T-helper 1 cell treated with Interleukin-12 subunit alpha and Interleukin-12 subunit beta and Interleukin-4 antibody, amounts not matched to agents 30 ng/mL and 1 ng/mL, for 36 hours (primary cell): ENCODE results near the gene CLPX. TPM values are rescaled to one million over a fixed set of nuclear protein-coding genes. Genes with fewer than 3 reads are reported as not detected.
"Not testable (repeated sequence)": the region's sequence is repeated elsewhere in the genome, so short reads cannot be mapped to it uniquely, and the experiment has no call there.

ENCODE experiments used
- intact Hi-C: fragments of 100-400 bp; cut with micrococcal nuclease; formaldehyde crosslinking; loops from one replicate; pipeline ENCODE4 v1.15.1; 2024
- total RNA-seq: library from RNA; stranded (reverse); gene quantifications from 2 replicates; pipeline ENCODE4 v1.2.3, GENCODE V29; 2022

The CLPX gene
- 45.0 and 49.6 TPM in 2 replicates for total RNA-seq

DNA sequence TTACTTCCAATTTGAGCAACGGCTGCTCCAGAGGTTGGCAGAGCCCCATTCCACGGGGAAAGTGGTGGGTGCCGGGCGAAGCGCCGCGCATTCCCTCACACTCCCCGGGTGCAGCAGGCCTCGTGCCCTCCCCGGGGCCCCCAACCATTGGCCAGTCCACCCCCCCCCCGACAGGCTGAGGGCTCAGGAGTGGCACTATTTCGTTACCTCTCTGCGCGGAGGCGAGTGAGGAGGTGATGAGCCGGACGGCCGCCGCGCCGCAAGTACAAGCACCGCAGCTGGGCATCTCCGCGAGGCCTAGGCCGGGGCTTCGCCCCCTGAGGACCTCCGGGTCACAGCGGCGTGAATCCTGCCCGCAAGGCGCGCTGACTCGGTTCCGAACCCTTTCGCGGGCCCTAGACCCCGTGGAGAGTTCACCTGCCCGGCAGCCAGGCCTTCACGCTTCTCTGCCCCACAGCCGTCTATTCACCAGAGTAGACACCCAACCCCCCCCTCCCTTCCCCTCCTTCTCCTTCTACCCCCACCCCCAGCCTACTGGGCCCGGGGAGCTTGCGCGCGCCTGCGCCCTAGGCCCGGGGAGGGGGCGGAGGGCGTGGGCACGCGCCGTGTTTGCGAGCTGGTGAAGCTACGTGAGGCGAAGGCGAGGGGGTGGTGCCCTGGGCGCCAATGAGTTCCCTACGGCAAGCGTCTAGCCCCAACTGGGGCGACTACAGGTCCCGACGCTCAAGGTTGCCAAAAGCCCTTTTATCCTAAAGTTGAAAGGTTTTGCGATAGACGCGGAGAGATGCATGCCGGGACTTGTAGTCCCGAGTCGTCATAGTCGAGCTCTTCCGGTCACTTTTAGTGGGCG, at the start of gene CLPX:
Gene CLPX, minus strand, starts transcription at position 475 of the 850 bp plus-strand sequence. Its CDS starts 189 bp downstream, at position 286.
- intact Hi-C loops: loop anchor here (1.0 to 10.0 kb wide), 12 partner anchors 52 to 1090 kb away; partner anchors contain the start of genes MTFMT, PARP16, PCLAF and PDCD7

- intact Hi-C loops: no loop called here
These were observed 48.6 kb upstream of the CLPX start for GRCh38 chr15:65233696-65234095.

- intact Hi-C loops: no loop called here
These were observed 47.4 kb upstream of the CLPX start for GRCh38 chr15:65232520-65232919.

- intact Hi-C loops: no loop called here
These were observed 46.2 kb upstream of the CLPX start for GRCh38 chr15:65231306-65231705.

DNA sequence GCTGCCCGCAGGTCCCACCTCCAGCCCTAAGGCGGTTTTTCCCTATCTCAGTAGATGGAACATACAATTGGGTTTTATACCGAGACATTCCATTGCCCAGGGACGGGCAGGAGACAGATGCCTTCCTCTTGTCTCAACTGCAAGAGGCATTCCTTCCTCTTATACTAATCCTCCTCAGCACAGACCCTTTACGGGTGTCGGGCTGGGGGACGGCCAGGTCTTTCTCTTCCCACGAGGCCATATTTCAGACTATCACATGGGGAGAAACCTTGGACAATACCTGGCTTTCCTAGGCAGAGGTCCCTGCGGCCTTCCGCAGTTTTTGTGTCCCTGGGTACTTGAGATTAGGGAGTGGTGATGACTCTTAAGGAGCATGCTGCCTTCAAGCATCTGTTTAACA, 41.8 kb upstream of the CLPX start:
- intact Hi-C loops: not testable (repeated sequence)

GRCh38 chr15:65226221-65226620, 41.1 kb upstream of the CLPX start:
- intact Hi-C loops: no loop called here

- intact Hi-C loops: no loop called here
These were observed 38.9 kb upstream of the CLPX start for GRCh38 chr15:65223996-65224395.

- intact Hi-C loops: no loop called here
These were observed 37.7 kb upstream of the CLPX start for GRCh38 chr15:65222891-65223290.

DNA sequence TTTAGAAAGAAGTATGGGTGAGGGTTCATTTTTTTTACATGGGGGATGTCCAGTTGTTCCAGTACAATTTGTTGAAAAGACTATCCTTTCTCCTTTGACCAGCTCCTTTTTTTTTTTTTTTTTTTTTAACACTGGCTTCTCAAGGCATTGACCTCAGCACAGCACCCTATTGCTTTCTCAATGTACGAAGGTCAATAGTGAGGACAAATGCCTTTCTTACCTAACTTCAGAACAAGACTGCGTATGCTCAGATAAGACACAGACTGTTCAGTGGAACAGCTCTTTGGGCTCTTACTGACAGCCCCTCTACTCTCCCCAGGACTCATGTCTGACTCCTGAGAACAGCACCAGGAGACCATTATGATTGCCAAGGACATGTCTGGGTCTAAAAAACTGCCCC, 36.6 kb upstream of the CLPX start:
- intact Hi-C loops: no loop called here

DNA sequence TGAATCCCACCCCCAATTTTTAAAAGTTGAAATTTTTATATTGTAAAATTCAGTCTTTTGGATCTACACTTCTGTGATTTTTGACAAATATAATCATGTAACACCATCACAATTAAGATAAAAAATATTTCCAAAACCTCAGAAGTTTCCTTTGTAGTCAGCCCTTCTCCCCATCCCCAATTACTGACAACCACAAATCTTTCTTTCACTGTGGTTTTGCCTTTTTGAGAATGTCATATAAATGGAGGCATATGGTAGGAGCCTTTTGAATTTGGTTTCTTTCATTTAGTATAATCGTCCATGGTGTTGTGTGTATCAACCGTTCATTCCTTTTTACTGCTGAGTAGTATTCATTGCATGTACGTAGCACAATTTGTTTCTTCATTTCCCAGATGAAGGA, 34.0 kb upstream of the CLPX start:
- intact Hi-C loops: no loop called here

GRCh38 chr15:65217526-65218482, 32.7 kb upstream of the CLPX start:
- intact Hi-C loops: no loop called here

GRCh38 chr15:65215496-65215895, 30.4 kb upstream of the CLPX start:
- intact Hi-C loops: no loop called here

DNA sequence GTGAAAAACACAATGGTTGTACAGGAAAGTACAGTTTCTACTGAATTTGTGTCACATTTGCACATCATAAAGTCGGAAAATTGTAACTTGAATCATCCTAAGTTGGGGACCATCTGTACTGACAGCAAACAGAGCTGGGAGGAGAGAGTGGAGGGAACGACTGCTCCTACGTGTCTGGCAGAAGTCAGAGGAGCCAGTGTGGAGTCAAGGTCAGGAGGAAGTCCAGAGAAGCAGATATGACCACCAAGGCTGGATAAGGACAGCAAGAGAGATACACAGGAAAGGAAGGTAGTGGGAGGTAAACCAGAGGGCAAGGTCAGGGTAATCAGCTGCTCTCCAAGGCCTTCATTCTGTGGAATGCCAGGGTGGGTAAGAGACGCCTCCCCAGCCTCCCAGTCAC, 28.9 kb upstream of the CLPX start:
- intact Hi-C loops: no loop called here

DNA sequence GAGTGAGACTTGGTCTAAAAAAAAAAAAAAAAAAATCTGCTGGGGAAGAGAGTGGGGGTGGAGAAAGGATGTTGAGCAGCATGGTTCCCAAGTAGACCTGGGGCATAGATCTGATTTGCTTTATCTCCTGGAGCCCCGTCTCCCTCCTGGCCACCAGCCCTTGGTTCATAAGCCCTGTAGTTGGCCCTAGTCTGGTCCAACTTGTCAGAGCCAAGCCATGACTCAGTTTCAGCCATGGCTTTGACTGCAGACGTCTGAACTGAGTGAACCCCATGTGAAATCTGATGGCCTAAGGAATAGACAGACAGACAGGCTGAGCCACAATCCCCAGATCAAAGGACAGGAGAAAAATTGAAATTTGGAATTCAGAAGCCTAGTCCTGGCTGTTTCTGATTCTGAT, 28.1 kb upstream of the CLPX start:
- intact Hi-C loops: no loop called here

DNA sequence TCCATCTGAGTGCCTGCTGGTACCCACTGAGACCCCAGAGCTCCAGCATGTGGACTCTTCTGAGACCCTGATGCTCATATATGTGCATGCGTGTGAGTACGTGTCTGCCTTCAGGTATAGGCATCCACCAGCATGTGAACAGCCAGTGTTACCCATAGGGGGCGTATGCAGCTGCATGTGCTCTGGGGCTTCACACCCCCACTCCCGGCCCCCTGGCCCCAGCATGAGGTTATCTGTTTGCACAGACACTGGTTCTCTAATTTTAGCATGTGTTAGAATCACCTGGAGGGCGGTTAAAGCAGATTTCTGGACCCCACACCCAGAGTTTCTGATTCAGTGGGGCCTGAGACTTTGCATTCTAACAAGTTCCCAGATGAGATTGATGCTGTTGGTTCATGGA, 27.0 kb upstream of the CLPX start:
- intact Hi-C loops: no loop called here

DNA sequence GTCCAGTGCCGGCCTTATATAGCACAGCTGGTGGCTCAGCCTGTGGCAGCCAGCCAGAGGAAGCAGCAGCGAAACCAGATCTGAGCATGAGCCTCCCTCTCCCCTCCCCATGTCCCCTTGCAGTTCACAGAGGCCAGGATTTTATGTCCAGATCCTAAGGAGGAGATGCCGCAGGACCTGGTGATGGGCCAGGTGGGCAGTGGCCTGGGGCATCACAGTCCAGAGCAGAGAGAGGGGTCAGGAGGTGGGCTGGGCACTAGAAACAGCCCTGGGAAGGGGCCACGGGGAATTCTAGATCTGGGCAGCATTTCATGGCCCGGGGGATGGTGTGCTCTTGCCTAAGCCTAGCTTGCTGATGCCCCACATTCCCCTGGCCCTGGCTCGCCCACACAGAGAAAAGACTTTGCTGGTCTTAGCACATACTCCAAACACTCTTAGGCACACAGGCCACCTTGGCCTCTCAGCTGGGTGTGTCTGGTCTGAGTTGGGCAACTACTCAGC, 26.4 kb upstream of the CLPX start:
- intact Hi-C loops: no loop called here

DNA sequence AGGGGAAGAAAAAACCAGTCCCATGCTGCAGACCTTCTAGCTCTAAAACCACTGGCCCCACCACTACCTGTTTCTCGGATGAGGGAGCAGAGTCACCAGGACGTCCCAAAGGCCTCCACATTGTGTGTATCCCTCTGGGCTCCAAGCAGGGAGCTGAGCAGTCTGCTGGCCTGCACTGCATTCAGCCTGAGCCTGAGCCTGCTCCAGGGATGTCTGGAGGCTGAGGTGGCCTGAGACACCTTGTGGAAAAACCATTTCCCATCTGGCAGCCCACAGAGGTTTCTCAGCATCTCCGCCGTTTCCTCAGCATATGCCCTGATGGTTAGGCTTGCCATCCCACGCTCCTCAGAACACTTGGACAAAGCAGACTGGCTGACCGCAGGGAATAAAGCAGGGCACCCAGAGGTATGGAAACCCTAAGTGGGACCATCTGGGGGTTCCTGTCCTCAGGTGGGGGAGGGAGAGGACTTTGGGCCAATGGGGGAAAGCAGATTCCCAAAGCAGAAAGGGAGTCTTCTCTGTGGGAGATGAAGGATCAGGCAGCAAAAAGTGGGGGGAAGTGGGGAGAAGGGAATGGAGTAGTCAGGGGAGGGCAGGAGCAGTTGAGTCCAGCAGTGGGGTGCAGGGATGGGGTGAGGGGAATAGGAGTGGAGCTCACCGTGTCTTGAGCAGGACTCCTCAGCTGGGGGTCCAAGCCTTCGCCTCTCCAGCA, 25.8 kb upstream of the CLPX start, which contains the start of gene CILP:
Gene CILP, minus strand, starts transcription at position 704 of the 712 bp plus-strand sequence. CDS start 1,718 bp downstream, outside the sequence.
- intact Hi-C loops: no loop called here

DNA sequence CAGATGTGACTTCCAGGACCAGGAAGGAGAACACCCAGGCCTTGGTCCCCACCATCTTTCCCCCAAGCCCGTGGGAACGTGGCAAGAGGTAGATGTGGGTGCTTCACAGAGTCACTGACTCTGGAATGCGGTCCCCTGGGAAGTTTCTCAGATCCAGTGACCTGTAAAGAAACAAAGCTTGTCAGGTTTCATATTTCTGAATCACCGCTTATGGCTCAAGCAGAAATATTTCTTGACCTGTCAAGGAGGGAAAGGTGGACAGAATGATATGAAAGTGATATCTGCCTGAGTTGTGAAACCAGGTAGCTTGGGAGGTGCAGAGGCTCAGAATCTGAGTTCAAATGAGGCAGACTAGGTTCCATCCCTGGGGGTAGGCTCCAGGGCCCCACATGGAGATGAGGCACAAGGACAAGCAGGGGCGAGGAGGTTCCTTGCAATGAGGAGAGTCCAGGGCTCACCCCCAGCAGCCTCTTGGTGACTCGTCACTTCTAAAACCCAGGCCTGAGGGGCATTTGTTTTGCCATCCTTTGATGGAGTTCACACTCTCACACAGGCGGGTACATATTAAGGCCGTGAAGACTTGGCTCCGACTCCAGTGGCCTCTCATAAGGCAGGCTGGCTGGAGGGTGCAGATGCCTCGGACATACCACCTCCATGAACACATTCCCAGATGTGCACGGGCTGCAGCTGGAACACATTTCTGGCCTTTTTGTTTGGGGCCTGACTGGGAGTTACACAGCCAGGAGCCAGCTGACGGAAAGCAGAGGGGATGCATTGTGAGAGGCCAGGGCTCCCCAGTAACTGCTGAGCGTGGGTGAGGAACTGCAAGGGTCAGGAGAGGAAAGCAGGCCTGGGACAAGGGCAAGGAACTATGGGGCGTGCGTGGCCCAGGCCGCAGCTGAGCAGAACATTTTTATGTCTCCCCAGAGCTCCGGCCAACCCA, 24.8 kb upstream of the CLPX start:
- intact Hi-C loops: no loop called here

GRCh38 chr15:65208647-65209046, 23.5 kb upstream of the CLPX start:
- intact Hi-C loops: no loop called here

DNA sequence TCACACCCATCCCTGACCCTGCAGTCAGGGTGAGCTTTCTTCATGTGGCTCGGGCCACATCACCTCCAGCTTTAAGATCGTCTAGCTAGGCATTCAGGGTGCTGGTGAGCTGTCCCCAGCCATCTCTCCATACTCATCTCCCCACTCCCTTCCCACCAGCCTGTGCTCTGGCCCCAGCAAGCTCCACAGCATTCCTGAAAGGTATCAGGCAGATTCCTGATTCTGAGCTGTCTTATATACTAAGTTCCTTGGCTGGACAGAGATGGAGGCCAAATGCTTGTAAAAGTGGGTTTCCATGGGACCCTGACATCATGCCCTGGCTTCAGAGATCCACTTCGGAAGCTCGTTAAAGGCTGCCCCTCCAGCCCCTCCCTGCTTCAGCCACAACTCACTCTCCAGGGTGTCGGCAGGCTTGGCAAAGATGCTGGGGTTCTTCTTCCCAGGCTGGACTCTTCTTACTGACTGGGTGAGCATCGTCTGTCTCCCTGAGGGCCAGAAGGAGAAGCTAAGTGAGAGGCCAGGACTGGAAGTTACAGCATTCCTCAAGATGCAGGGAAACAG, 22.2 kb upstream of the CLPX start:
- intact Hi-C loops: no loop called here
